ENCODE measurements around the gene KRT2.

Gene KRT2

DNA sequence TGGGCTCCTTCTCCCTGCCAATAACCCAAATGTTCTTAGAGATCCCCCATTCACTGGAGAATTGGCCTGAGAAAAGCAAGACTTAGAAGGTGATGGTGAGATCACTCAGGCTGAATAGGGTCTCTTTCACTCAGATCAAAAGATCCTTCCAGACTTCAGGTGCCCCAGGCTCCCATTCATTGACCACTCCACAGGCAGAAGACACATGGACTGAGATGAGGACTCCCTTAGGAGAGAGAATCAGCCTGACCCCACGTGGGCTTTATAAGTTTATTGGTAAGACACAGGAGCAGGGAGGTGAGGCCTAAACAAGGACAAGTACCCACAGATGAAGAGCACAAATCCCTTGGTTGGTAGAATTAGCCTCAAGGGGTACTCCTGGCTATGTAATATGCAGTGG, 44.7 kb downstream of the KRT2 start:
- peaks cover 15 to 22% of the 10 kb centered on the region in 2 donors for H3K27me3 ChIP-seq (ENCODE audit: control insufficient read depth in 1 of 2, insufficient read depth in 2 of 2, low read length in 2 of 2)

DNA sequence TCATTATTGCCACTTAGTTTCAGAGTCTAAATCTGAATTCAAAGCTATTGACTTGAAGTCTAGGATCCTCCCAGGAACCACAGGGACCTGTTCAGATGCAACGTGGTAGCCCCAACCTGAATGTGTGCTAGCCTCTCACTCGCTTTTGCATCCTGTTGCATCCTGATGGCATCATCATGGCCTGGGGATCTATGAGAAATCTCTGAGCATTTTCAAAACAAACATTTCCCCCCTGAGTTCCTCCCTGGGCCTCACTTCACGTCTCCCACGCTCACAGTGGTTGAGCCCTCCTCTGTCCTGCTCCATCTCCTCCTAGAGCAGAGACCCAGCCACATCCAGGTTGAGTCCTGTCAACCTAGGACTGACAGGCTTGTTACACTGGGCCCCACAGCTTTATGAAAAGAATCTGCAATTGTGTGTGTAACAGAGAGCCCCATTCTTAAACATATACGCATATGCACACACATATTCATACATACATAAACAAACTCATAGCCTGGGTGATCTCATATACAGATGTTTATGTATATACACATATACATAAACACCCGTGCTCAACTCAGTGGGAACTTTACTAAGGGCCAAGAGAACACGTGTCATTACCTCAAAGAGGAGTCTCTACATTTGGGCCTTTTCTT, 45.3 kb downstream of the KRT2 start:
- H3K27ac ChIP-seq (ENCODE audit: low read length), result no peak overlapping the region
- H3K9me3 ChIP-seq (ENCODE audit: control insufficient read depth in 2 of 2, low read length in 2 of 2), result no peaks in the 10 kb centered on the region
- H3K9ac ChIP-seq (ENCODE audit: low read length in 2 of 2), result no peak overlapping the region
- peaks cover 20 to 28% of the 10 kb centered on the region in 2 donors for H3K27me3 ChIP-seq (ENCODE audit: control insufficient read depth in 1 of 2, insufficient read depth in 2 of 2, low read length in 2 of 2)
- no peak overlapping the region for H3K4me3 ChIP-seq (ENCODE audit: low read length in 2 of 2)
- no peaks in the 10 kb centered on the region for H3K4me1 ChIP-seq (ENCODE audit: control insufficient read depth, insufficient read depth, low read length)
- H3K36me3 ChIP-seq (ENCODE audit: control insufficient read depth in 2 of 2, insufficient read depth in 2 of 2, low read length in 2 of 2), result no peaks in the 10 kb centered on the region

More for the DNA sequence above, 44.7 kb downstream of the KRT2 start:
- H3K4me3 ChIP-seq (ENCODE audit: low read length in 2 of 2), result no peak overlapping the region
- H3K9me3 ChIP-seq (ENCODE audit: control insufficient read depth in 2 of 2, low read length in 2 of 2), result no peaks in the 10 kb centered on the region
- no peak overlapping the region for H3K9ac ChIP-seq (ENCODE audit: low read length in 2 of 2)
- H3K4me1 ChIP-seq (ENCODE audit: control insufficient read depth, insufficient read depth, low read length), result no peaks in the 10 kb centered on the region
- H3K36me3 ChIP-seq (ENCODE audit: control insufficient read depth in 2 of 2, insufficient read depth in 2 of 2, low read length in 2 of 2), result no peaks in the 10 kb centered on the region
- no peak overlapping the region for H3K27ac ChIP-seq (ENCODE audit: low read length)

DNA sequence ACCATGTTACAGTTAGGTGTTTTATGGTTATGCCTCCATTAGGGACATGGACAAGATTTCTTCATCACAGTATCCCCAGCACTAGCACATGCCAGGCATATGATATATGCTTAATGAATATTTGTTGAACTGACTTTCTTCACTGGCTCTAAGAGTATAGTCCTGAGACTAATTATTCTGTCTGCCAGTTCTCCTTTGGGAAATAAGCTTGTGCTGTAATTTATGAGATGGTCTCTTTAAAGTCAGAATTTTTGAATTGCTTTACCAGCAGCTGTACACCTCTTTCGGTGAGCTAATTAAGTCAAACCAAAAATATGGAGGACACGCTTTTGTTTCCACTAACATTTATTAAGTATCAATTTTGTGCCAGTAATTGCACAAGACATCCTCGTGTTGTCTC, 45.9 kb downstream of the KRT2 start:
- Histone ChIP-seq H3K27ac (ENCODE audit: low read length) (no peak overlapping the region), H3K36me3 (ENCODE audit: control insufficient read depth in 2 of 2, insufficient read depth in 2 of 2, low read length in 2 of 2) (no peaks in the 10 kb centered on the region), H3K9ac (ENCODE audit: low read length in 2 of 2) (no peak overlapping the region), H3K9me3 (ENCODE audit: control insufficient read depth in 2 of 2, low read length in 2 of 2) (no peaks in the 10 kb centered on the region), H3K4me3 (ENCODE audit: low read length in 2 of 2) (no peak overlapping the region), H3K27me3 (ENCODE audit: control insufficient read depth in 1 of 2, insufficient read depth in 2 of 2, low read length in 2 of 2) (peaks cover 26 to 32% of the 10 kb centered on the region in 2 donors), H3K4me1 (ENCODE audit: control insufficient read depth, insufficient read depth, low read length) (no peaks in the 10 kb centered on the region)

DNA sequence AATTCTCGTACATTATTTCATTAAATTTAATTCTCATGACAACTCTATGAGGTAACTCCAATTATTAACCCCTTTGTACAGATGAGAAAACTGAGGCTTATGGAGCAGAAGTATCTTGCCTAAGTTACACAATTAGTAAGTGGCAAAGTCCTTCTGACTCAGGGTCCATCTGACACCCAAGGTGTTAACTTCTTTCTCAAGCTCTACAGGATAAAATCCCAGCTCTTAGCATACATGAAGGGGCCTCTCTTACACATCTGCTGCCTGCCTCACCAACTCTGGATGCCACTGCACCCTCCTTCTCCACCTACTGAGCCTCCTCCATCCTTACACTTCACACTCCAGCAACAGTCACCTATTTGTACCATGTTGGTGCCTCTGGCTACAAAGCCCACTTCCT, 46.5 kb downstream of the KRT2 start:
- H3K9me3 ChIP-seq (ENCODE audit: control insufficient read depth in 2 of 2, low read length in 2 of 2), result no peaks in the 10 kb centered on the region
- no peaks in the 10 kb centered on the region for H3K4me1 ChIP-seq (ENCODE audit: control insufficient read depth, insufficient read depth, low read length)
- no peak overlapping the region for H3K4me3 ChIP-seq (ENCODE audit: low read length in 2 of 2)
- H3K27me3 ChIP-seq (ENCODE audit: control insufficient read depth in 1 of 2, insufficient read depth in 2 of 2, low read length in 2 of 2), result peaks cover 30 to 33% of the 10 kb centered on the region in 2 donors
- no peak overlapping the region for H3K9ac ChIP-seq (ENCODE audit: low read length in 2 of 2)
- no peak overlapping the region for H3K27ac ChIP-seq (ENCODE audit: low read length)
- H3K36me3 ChIP-seq (ENCODE audit: control insufficient read depth in 2 of 2, insufficient read depth in 2 of 2, low read length in 2 of 2), result no peaks in the 10 kb centered on the region

DNA sequence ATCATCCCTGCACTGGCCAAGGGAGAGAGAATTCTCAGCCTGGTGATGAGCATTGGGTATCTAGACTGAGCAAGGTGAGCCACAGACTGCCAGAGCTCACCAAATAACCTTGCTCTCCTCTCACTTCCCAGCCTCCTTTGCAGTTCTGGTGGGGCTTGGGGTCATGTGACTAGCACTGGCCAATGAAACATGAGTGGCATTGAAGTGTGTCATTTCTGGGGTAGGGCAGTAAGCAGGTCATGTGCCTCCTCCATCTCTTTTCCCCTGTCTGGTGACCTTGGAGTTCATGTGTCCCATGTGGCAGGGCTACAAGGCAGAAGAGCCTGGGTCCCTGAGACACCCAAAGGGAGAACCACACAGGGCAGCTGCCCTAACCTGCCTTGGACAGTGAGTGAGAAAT, 47.2 kb downstream of the KRT2 start:
- Histone ChIP-seq H3K4me3 (ENCODE audit: low read length in 2 of 2) (no peak overlapping the region), H3K9me3 (ENCODE audit: control insufficient read depth in 2 of 2, low read length in 2 of 2) (no peaks in the 10 kb centered on the region), H3K9ac (ENCODE audit: low read length in 2 of 2) (no peak overlapping the region), H3K36me3 (ENCODE audit: control insufficient read depth in 2 of 2, insufficient read depth in 2 of 2, low read length in 2 of 2) (no peaks in the 10 kb centered on the region), H3K27ac (ENCODE audit: low read length) (no peak overlapping the region), H3K4me1 (ENCODE audit: control insufficient read depth, insufficient read depth, low read length) (no peaks in the 10 kb centered on the region), H3K27me3 (ENCODE audit: control insufficient read depth in 1 of 2, insufficient read depth in 2 of 2, low read length in 2 of 2) (peaks cover 34 to 35% of the 10 kb centered on the region in 2 donors)

DNA sequence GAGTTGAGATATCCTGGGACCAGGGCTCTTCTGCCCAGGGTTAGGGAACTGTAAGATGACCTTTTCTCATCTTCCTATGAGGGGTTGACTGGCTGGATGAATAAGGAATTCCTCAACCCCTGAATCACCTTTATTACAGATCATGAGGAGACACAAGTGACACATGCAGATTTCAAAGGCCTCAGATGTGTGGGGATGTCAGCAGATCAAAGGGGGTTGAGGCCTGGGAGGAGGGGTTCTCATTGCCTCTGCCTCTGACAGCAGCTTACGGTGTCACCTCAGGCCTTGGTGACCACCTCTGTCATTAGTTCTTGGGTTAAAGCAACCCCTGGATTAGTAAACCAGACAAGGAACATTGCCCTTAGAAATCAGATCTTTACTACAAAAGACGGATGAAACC, 48.7 kb downstream of the KRT2 start:
- H3K9ac ChIP-seq (ENCODE audit: low read length in 2 of 2), result no peak overlapping the region
- no peaks in the 10 kb centered on the region for H3K4me1 ChIP-seq (ENCODE audit: control insufficient read depth, insufficient read depth, low read length)
- no peaks in the 10 kb centered on the region for H3K9me3 ChIP-seq (ENCODE audit: control insufficient read depth in 2 of 2, low read length in 2 of 2)
- no peak overlapping the region for H3K4me3 ChIP-seq (ENCODE audit: low read length in 2 of 2)
- peaks cover 34 to 40% of the 10 kb centered on the region in 2 donors for H3K27me3 ChIP-seq (ENCODE audit: control insufficient read depth in 1 of 2, insufficient read depth in 2 of 2, low read length in 2 of 2)
- no peaks in the 10 kb centered on the region for H3K36me3 ChIP-seq (ENCODE audit: control insufficient read depth in 2 of 2, insufficient read depth in 2 of 2, low read length in 2 of 2)
- H3K27ac ChIP-seq (ENCODE audit: low read length), result no peak overlapping the region

DNA sequence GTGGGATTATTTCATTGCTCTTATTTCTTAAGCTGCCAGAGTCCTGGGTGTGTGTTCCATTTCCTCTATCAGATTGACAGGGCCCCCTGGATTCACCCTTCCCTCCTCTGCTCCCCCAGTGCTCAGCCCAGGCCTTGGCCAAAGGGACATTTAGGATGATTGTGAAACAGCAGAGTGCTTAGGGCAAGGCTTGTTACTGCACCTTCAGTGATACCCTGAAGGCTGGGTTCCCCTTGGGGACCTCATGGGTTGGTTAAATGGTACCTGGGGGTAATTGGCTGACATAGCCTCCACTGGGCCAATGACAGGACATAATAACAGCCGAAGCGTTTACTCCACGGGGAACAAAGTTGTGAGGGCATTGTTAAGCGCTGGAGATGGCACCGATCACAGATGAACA, 49.5 kb downstream of the KRT2 start:
- H3K36me3 ChIP-seq (ENCODE audit: control insufficient read depth in 2 of 2, insufficient read depth in 2 of 2, low read length in 2 of 2), result no peaks in the 10 kb centered on the region
- no peaks in the 10 kb centered on the region for H3K4me1 ChIP-seq (ENCODE audit: control insufficient read depth, insufficient read depth, low read length)
- no peak overlapping the region for H3K27ac ChIP-seq (ENCODE audit: low read length)
- no peak overlapping the region for H3K4me3 ChIP-seq (ENCODE audit: low read length in 2 of 2)
- H3K27me3 ChIP-seq (ENCODE audit: control insufficient read depth in 1 of 2, insufficient read depth in 2 of 2, low read length in 2 of 2), result peaks cover 34 to 38% of the 10 kb centered on the region in 2 donors
- H3K9me3 ChIP-seq (ENCODE audit: control insufficient read depth in 2 of 2, low read length in 2 of 2), result no peaks in the 10 kb centered on the region
- H3K9ac ChIP-seq (ENCODE audit: low read length in 2 of 2), result no peak overlapping the region

DNA sequence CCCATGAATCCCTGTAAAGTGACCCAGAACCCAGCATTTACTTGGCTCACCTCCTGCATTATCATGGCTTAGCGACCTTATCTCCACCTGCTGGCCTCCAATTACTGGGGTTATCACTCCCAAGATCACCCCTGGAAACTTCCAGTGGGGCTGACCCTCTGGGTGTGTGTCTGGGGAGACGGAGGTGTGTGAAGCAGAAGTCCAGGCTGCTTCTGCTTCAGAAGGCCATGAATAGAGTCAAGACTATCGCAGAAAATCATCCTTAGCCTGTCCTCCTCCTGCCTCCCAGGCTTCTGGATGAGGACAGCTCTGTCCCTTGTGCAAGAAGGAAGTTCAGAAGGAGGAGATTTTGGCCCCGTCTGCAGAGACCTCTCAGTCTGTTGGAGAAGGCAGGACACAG, 50.3 kb downstream of the KRT2 start:
- peaks cover 31 to 38% of the 10 kb centered on the region in 2 donors for H3K27me3 ChIP-seq (ENCODE audit: control insufficient read depth in 1 of 2, insufficient read depth in 2 of 2, low read length in 2 of 2)
- no peak overlapping the region for H3K4me3 ChIP-seq (ENCODE audit: low read length in 2 of 2)
- H3K27ac ChIP-seq (ENCODE audit: low read length), result no peak overlapping the region
- H3K9me3 ChIP-seq (ENCODE audit: control insufficient read depth in 2 of 2, low read length in 2 of 2), result no peaks in the 10 kb centered on the region
- no peaks in the 10 kb centered on the region for H3K4me1 ChIP-seq (ENCODE audit: control insufficient read depth, insufficient read depth, low read length)
- H3K9ac ChIP-seq (ENCODE audit: low read length in 2 of 2), result no peak overlapping the region
- no peaks in the 10 kb centered on the region for H3K36me3 ChIP-seq (ENCODE audit: control insufficient read depth in 2 of 2, insufficient read depth in 2 of 2, low read length in 2 of 2)

DNA sequence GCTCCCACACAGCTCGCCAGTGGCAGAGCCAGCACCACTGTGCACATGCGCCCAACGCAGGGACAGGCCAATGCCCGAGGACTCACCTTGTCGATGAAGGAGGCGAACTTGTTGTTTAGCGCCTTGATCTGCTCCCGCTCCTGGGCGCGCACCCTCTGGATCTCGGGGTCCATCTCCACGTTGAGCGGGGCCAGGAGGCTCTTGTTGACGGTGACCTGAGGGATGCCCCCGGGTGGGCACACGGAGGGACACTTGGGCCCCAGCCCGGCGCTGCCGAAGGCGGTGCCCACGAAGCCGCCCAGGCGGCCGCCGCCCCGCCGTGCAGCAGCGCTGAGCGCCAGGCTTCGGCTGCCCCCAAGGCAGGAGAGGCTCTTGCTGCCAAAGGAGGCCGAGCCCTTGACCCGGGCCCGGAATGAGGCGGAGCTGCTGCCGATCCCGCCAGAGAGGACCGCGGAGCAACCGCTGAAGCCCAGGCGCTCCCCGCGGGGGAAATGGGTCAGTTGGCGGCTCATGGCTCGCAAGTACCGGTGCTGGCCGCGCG, 51.0 kb downstream of the KRT2 start, which contains the start of gene KRT72:
KRT72 (minus strand) TSS at position 523 of the 541 bp plus-strand sequence; CDS start at position 512, 11 bp downstream.
- Histone ChIP-seq H3K9me3 (ENCODE audit: control insufficient read depth in 2 of 2, low read length in 2 of 2) (no peaks in the 10 kb centered on the region), H3K9ac (ENCODE audit: low read length in 2 of 2) (no peak within 1 kb of the TSS), H3K4me1 (ENCODE audit: control insufficient read depth, insufficient read depth, low read length) (no peaks in the 10 kb centered on the region), H3K36me3 (ENCODE audit: control insufficient read depth in 2 of 2, insufficient read depth in 2 of 2, low read length in 2 of 2) (no peaks in the 10 kb centered on the region), H3K27me3 (ENCODE audit: control insufficient read depth in 1 of 2, insufficient read depth in 2 of 2, low read length in 2 of 2) (peaks cover 31 to 36% of the 10 kb centered on the region in 2 donors), H3K27ac (ENCODE audit: low read length) (no peak within 1 kb of the TSS), H3K4me3 (ENCODE audit: low read length in 2 of 2) (no peak within 1 kb of the TSS)

DNA sequence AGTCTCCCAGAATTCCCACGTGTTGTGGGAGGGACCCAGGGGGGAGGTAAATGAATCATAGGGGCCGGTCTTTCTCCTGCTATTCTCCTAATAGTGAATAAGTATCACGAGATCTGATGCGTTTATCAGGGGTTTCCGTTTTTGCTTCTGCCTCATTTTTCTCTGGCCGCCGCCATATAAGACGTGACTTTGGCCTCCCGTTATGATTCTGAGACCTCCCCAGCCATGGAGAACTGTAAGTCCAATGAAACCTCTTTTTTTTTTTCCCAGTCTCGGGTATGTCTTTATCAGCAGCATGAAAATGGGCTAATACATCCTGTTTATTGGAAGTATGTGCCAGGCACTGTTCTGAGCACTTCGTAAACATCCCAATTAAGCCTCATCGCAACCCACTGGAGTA, 51.5 kb downstream of the KRT2 start:
- no peak overlapping the region for H3K4me3 ChIP-seq (ENCODE audit: low read length in 2 of 2)
- H3K27me3 ChIP-seq (ENCODE audit: control insufficient read depth in 1 of 2, insufficient read depth in 2 of 2, low read length in 2 of 2), result peaks cover 29 to 36% of the 10 kb centered on the region in 2 donors
- no peaks in the 10 kb centered on the region for H3K9me3 ChIP-seq (ENCODE audit: control insufficient read depth in 2 of 2, low read length in 2 of 2)
- H3K36me3 ChIP-seq (ENCODE audit: control insufficient read depth in 2 of 2, insufficient read depth in 2 of 2, low read length in 2 of 2), result no peaks in the 10 kb centered on the region
- no peak overlapping the region for H3K27ac ChIP-seq (ENCODE audit: low read length)
- H3K9ac ChIP-seq (ENCODE audit: low read length in 2 of 2), result no peak overlapping the region
- no peaks in the 10 kb centered on the region for H3K4me1 ChIP-seq (ENCODE audit: control insufficient read depth, insufficient read depth, low read length)

DNA sequence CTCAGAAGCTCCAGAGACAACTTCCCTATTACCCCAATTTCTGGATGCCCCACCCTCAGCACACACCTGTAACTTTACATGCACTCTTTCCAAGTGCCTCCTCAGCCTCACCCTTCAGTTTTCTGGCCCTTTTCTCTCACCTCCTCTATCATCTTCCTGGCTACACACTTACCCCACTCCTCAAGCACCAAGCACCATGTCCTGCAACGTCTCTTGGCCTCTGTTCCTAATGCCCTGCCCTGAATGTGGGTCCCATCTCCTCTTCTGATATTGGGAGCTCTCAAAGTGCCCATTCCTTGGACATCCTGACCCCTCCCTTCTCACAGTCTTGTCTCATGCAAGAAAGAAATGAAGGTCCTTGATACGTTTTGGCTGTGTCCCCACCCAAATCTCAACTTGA, 51.9 kb downstream of the KRT2 start:
- Histone ChIP-seq H3K27me3 (ENCODE audit: control insufficient read depth in 1 of 2, insufficient read depth in 2 of 2, low read length in 2 of 2) (peaks cover 29 to 36% of the 10 kb centered on the region in 2 donors), H3K4me3 (ENCODE audit: low read length in 2 of 2) (no peak overlapping the region), H3K27ac (ENCODE audit: low read length) (no peak overlapping the region), H3K9ac (ENCODE audit: low read length in 2 of 2) (no peak overlapping the region), H3K36me3 (ENCODE audit: control insufficient read depth in 2 of 2, insufficient read depth in 2 of 2, low read length in 2 of 2) (no peaks in the 10 kb centered on the region), H3K9me3 (ENCODE audit: control insufficient read depth in 2 of 2, low read length in 2 of 2) (no peaks in the 10 kb centered on the region), H3K4me1 (ENCODE audit: control insufficient read depth, insufficient read depth, low read length) (no peaks in the 10 kb centered on the region)

Measured in stomach smooth muscle (tissue), 2 donors.